Ovary (tissue), 9 donors: ENCODE results near the gene UGT3A1. TPM values are rescaled to one million over a fixed set of nuclear protein-coding genes. Genes with fewer than 3 reads are reported as not detected.

Source experiments
- DNase-seq, 5 donors: peaks; one replicate each; pipeline ENCODE4 v3.0.0-alpha.2; 2019 to 2020
- H3K27ac ChIP-seq, 2 donors: fragments of 200-600 bp; one replicate each; pipeline versions ENCODE4 v1.5.1 to v1.8.0; 2019 to 2022
- H3K27me3 ChIP-seq: fragments of 200-600 bp; one replicate; pipeline ENCODE4 v1.8.0; 2022
- H3K36me3 ChIP-seq: fragments of 200-600 bp; sonication (generic); one replicate; pipeline ENCODE4 v1.5.1; 2019
- H3K4me1 ChIP-seq: one replicate; pipeline ENCODE4 v1.8.1; 2013; ENCODE audit warnings: mild to moderate bottlenecking, moderate library complexity; ENCODE audit not compliant: insufficient read depth
- H3K4me3 ChIP-seq: fragments of 200-600 bp; sonication (generic); one replicate; pipeline ENCODE4 v1.5.1; 2017
- H3K9me3 ChIP-seq, 2 donors: fragments of 200-600 bp in 1 of 2; sonication (generic) in 1 of 2; one replicate each; pipeline versions ENCODE4 v1.5.1 to v1.8.1; 2013 to 2019; ENCODE audit warnings: mild to moderate bottlenecking in 1 of 2, moderate library complexity in 1 of 2
- CTCF ChIP-seq, 3 donors: fragments of 450-650 bp in 2 of 3; fragments of 200-600 bp in 1 of 3; IDR thresholded peaks; one replicate each; pipeline versions ENCODE4 v1.5.1 to v1.8.0; 2016 to 2022; ENCODE audit warnings: antibody characterized with exemption in 3 of 3, mild to moderate bottlenecking in 1 of 3
- EP300 ChIP-seq: sonication (generic); formaldehyde crosslinking; IDR thresholded peaks from one replicate; pipeline ENCODE4 v1.6.1; 2017; ENCODE audit warnings: antibody characterized with exemption
- POLR2A ChIP-seq: fragments of 450-650 bp; IDR thresholded peaks from one replicate; pipeline ENCODE4 v1.6.1; 2017; ENCODE audit warnings: antibody characterized with exemption, mild to moderate bottlenecking, moderate library complexity
- WGBS, 3 donors: extraction: QIAGEN DNeasy Blood & Tissue Kit in 1 of 3; methylation state at CpG; one replicate each; pipeline versions ENCODE4 v1.1.5 to v1.1.7; 2013 to 2017; 5-methylcytosine and 5-hydroxymethylcytosine counted together
- intact Hi-C, 4 donors: fragments of 100-400 bp; cut with DNase I; formaldehyde crosslinking; loops; one replicate each; pipeline versions ENCODE4 v1.11.0 to v1.15.1; 2022 to 2023
- polyA plus RNA-seq, 2 donors: library from polyadenylated mRNA; stranded (reverse); fragments of 200-250 nt in 1 of 2; fragments of 350-450 nt in 1 of 2; fragmentation: Illumina TruSeq in 1 of 2; extraction: RNeasy Lipid Tissue Mini Kit (QIAGEN cat#74804) in 1 of 2; gene quantifications; one replicate each; pipeline ENCODE4 v1.2.3, GENCODE V29; 2013 to 2014
- total RNA-seq, 7 donors: library from RNA; depleted of rRNA in 2 of 7; stranded (reverse); fragments of >200 nt in 2 of 7; fragmentation: NEBNext Ultra II Directional in 3 of 7; extraction: Animal tissue kit (Norgen Biotek cat#: 25700) in 3 of 7; gene quantifications; one replicate each; pipeline versions ENCODE4 v1.1.0 to v1.2.4, GENCODE V29; 2016 to 2023
- donor health status: DM: no; HTN: no; CAD: no; lungs with moderate emphysema.
- donor health status: DM: no; HTN: no; CAD: no.
- donor health status: Bipolar disorder and iron deficiency.
- donor health status: DM: yes; HTN: yes; CAD: no.
- donor health status: DM: no; HTN: no; CAD: no.
- donor health status: DM: yes; HTN: yes; CAD: no.

UGT3A1 gene
- total and polyA plus RNA-seq, 9 donors, result not detected

GRCh38 chr5:35971186-35971877, 19.9 kb downstream of the UGT3A1 start:
- 74 to 80% (median 76%) methylated on average over 4 of the region's 4 CpGs for WGBS, 3 donors
- intact Hi-C loops, result no loop called here
- Histone ChIP-seq H3K36me3 (no peaks in the 10 kb centered on the region), H3K4me3 (no peak overlapping the region), H3K27ac (no peak overlapping the region), H3K9me3 (no peaks in the 10 kb centered on the region), H3K4me1 (no peaks in the 10 kb centered on the region), H3K27me3 (no peaks in the 10 kb centered on the region)
- DNase-seq, result no peak
- TF ChIP-seq POLR2A (no peak), EP300 (no peak), CTCF (IDR thresholded peaks at IDR 0.05) (no peak)

GRCh38 chr5:35963381-35963843, 27.8 kb downstream of the UGT3A1 start:
- WGBS, 3 donors, result 50 to 55% (median 53%) methylated on average over 8 of the region's 8 CpGs
- H3K4me1 ChIP-seq, result no peaks in the 10 kb centered on the region
- H3K27ac ChIP-seq, result no peak overlapping the region
- H3K27me3 ChIP-seq, result no peaks in the 10 kb centered on the region
- peaks cover 0 to 6% of the 10 kb centered on the region in 2 donors for H3K9me3 ChIP-seq
- TF ChIP-seq EP300 (no peak), CTCF (IDR thresholded peaks at IDR 0.05) (no peak), POLR2A (no peak)
- H3K4me3 ChIP-seq, result no peak overlapping the region
- no peak for DNase-seq
- intact Hi-C loops, result no loop called here
- no peaks in the 10 kb centered on the region for H3K36me3 ChIP-seq

GRCh38 chr5:35960328-35960727, 30.9 kb downstream of the UGT3A1 start:
- intact Hi-C loops, result no loop called here
- H3K4me1 ChIP-seq, result no peaks in the 10 kb centered on the region
- H3K36me3 ChIP-seq, result no peaks in the 10 kb centered on the region
- H3K27ac ChIP-seq, result no peak overlapping the region
- H3K27me3 ChIP-seq, result no peaks in the 10 kb centered on the region
- no peak for DNase-seq
- peaks cover 0 to 6% of the 10 kb centered on the region in 2 donors for H3K9me3 ChIP-seq
- no peak for TF ChIP-seq POLR2A
- no peak overlapping the region for H3K4me3 ChIP-seq
- 68 to 74% (median 68%) methylated on average over 6 to 7 of the region's 7 CpGs for WGBS, 3 donors

GRCh38 chr5:35956429-35956828, 34.8 kb downstream of the UGT3A1 start:
- no peaks in the 10 kb centered on the region for H3K4me1 ChIP-seq
- no peaks in the 10 kb centered on the region for H3K36me3 ChIP-seq
- H3K9me3 ChIP-seq, result peaks cover 0 to 6% of the 10 kb centered on the region in 2 donors
- TF ChIP-seq EP300, result no peak
- no peak for TF ChIP-seq POLR2A
- no peak for TF ChIP-seq CTCF (IDR thresholded peaks at IDR 0.05)
- H3K4me3 ChIP-seq, result no peak overlapping the region
- no peak for DNase-seq
- H3K27me3 ChIP-seq, result no peaks in the 10 kb centered on the region
- intact Hi-C loops, result no loop called here
- WGBS, 3 donors, result 55 to 83% (median 74%) methylated on average over 1 of the region's 1 CpG
- no peak overlapping the region for H3K27ac ChIP-seq

- H3K4me1 ChIP-seq, result no peaks in the 10 kb centered on the region
- WGBS, 3 donors, result 78 to 86% (median 80%) methylated on average over 9 of the region's 9 CpGs
- no peak for DNase-seq
- intact Hi-C loops, result no loop called here
- TF ChIP-seq CTCF (IDR thresholded peaks at IDR 0.05) (no peak), POLR2A (no peak), EP300 (no peak)
- H3K36me3 ChIP-seq, result no peaks in the 10 kb centered on the region
- H3K9me3 ChIP-seq, result no peaks in the 10 kb centered on the region
- no peaks in the 10 kb centered on the region for H3K27me3 ChIP-seq
- no peak overlapping the region for H3K4me3 ChIP-seq
- H3K27ac ChIP-seq, result no peak overlapping the region
These were observed 37.0 kb downstream of the UGT3A1 start for GRCh38 chr5:35954175-35954574.
